ENCODE measurements around the gene TMEM125.

The TMEM125 gene

DNA sequence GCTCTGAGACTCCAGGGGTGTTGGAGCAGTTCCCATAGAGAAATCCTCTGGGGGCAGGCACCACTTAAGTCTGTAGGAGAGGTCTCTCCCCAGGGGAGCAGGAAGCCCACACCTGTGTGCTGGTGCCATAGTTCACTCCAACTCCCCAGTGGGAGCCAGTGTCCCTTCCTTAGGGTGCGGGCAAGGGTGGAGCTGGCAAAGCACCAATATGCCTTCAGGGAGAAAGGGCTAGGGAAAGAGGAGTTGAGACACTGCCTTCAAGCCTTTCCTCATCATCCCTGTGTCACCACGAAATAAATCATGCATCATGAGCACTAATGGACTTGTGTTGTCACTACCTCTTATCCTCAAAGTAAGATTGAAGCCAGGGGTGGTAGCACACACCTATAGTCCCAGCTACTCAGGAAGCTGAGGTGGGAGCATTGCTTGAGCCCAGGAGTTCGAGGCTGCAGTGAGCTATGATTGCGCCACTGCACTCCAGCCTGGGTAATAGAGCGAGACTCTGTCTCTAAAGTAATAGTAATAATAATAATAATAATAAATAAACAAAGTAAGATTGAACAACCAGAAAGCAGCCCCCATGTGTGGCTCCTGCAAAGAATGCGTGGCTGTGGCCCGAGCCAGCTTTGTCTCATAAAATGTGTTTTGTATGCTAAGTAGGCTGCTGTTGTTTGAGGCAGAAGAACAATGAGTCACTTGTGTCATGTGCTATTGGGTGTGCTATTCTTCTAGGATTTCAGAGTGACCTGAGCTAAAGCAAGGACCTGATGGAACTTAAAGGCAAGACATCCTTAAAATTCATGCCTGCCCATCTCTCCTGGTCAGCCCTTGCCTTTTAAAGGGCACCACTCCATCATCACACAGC, 24.3 kb downstream of the TMEM125 start:
- no peak for DNase-seq (ENCODE audit: low read depth)

DNA sequence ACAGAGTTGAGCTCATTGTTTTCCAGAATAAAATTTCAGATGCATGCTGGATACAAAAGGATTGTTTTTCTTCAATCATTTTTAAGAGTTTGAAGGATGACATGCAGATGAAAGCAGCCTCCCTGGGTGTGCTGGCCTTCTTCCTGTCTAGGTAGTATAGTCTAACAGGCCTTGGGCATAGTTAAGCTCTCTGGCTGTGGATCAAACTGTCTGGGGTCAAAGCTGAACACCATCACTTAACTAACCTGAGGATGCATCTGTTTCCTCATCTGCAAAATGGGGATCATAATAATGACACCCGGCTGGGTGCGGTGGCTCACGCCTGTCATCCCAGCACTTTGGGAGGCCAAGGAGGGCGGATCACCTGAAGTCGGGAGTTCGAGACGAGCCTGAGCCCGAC, 25.0 kb downstream of the TMEM125 start:
- no peak for DNase-seq (ENCODE audit: low read depth)

DNA sequence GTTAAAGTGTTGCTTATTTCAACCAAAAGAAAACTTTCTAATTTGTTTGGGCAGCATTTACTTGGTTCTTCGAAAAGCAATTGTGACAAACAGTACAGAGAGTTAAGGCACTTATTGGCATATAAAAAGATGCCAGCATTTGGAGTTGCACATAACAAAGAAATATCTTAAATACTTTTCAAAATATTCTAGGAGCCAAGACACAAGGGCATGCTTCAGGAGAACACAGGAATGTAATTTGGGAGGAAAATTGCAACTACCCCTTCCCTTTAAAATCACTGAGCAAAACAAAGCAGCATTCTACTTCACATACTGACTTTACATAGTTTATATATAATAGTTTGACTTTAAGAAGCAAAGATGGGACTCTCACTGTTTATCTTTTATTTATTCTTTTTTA, 26.4 kb downstream of the TMEM125 start:
- DNase-seq (ENCODE audit: low read depth) = no peak

DNA sequence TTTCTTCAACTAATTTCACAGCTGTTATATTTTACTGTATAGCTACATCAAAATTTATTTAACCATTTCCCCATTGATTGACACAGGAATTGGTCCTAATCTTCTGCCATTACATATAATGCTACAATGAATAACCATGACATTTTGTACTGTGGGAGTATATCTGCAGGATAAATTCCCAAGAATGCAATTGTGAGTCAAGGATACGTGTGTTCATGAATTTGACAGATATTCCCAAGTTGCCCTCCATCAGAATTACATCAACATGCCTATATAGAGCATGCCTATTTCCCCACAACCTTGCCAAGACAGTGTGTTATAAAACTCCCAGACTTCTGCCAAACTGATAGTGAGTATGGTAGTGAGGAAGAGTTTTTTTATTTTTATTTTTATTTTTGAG, 28.3 kb downstream of the TMEM125 start:
- no peak for DNase-seq (ENCODE audit: low read depth)

DNA sequence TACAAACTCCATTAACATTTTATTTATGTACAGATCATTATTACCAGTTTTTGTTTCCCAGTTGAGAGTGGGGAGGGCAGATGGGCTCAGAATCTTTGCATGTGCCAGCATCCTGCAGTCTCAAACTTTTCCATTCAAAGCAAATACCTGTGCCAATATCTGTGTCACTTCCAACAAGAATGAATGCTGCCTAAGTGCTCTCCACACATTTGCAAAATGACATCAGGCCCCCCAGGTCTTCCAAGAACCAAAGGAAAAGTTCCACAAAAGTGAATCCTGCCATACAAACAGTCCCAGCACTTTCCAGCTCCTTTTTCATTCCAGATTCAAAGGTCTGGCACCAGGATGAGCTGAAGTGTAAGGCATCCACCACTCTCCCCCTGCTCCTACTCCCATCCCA, 29.3 kb downstream of the TMEM125 start:
- DNase-seq (ENCODE audit: low read depth) = no peak

DNA sequence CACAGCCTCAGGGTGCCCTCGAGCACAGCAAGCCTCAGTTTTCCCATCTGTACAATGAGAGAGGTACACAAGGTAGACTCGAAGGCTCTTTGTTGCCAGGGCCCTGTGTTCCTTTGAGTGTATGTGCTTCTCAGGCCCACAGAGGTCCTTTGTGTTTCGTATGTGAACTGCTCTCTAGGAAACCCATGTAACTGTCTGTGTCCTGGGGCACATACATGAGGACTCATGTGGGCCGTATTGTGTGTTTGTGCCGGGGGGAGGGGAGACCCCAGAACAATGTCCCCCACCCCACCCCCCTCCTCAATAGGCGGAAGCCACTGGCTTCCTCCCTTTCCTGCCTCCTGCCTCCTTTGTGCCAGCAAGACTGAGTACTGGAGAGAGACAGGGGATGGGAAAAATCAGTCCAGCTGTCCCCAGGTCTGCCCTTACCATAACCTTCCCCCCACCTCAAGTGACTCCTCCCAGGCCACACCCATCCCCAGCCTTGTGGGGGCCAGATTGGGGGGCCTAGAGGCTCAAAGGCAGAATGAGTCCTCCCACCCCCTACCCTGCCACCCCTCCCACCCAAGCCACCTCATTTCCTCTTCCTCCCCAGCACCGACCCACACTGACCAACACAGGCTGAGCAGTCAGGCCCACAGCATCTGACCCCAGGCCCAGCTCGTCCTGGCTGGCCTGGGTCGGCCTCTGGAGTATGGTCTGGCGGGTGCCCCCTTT, 30.8 kb downstream of the TMEM125 start, which contains the start of gene TIE1:
Gene TIE1, plus strand, starts transcription at position 605 of the 717 bp plus-strand sequence. Its CDS starts 90 bp downstream, at position 695.
- no peak for DNase-seq (ENCODE audit: low read depth)

DNA sequence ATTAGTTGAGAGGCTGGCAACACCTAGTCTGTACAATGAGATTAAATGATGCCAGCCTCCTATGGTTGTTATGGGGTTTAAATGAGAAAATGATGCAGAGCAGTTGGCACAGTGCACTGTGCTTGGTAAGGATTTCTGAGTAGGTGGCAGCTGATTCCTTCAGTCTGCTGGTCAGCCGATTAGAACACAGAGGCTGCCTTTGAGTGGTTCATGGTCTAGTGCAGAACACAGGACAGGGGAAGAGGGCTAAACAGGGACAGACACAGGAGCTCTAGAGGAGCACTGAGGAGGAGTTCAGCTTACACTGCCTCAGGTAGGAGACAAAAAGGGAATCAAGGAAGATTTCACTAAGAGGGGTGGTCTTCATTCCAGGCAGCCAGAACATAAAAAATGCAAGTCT, 32.4 kb downstream of the TMEM125 start:
- DNase-seq (ENCODE audit: low read depth) = no peak

DNA sequence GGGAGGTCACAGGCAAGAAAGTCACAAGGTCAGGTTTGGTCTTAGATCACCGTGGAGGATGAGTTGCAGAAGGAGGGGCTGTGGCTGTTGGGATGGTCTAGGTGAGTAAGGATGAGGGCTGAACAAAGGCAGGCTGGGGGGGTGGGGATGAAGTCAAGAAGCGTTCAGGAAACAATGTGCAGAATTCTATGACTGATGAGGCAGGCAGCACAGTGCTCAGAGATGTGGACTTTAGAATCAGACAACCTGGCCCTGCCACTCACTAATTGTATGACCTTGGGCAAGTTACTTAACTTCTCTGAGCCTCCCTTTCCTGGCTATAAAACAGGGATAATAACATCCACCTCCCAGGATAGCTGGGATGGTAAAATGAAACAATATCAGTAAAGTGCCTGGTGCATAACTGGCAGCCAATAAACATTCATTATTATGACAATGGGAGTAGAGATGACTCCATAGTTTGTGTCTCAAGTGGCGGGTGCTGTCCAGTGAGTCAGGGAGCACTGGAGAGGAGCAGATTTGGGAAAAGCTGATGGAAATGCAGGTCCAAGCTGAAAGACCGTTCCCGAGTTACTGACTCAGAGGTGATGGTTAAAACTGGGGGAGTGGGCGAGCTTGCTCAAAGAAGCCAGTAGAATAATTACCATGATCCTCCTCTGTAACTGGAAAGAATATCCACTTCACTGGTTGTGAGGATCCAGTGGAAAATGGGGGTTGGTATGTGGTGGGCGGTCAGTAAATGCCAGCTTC, 33.1 kb downstream of the TMEM125 start:
- no peak for DNase-seq (ENCODE audit: low read depth)

DNA sequence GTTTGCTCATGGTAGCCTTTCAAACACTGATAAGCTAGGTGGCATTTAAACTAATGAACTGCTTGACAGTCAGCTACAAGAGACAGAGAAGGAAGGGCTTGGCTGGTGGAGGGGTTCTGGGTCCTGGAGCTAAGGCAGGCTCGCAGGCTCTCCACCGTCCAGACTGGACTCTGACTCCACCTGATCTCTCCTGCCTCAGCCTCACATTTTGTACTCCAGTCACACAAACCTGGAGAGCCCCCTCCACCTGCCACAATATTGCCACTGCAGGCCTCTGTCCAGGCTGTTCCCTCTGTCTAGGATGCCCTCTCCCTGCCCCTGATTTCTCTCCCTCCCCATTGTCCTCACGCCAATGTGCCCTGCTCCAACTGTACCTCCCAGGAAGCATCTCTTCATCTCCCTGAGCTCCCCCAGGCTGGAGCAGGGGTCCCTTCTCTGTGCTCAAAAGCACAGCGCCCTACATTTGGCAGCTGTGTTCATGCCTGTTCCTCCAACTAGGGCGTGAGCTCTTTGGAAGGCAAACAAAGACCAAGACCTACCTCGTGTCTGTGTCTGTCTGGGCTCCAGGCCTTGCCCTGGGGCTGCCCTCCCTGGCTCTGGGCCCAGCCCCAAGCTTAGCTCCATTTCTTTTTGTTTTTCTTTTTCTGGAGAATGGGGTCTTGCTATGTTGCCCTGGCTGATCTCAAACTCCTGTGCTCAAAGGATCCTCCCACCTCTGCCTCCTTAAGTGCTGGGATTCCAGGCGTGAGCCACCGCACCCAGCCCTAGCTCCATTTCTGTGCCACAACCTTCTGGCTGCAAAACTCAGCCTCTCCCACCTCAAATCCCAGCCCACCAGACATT, 33.9 kb downstream of the TMEM125 start:
- no peak for DNase-seq (ENCODE audit: low read depth)

DNA sequence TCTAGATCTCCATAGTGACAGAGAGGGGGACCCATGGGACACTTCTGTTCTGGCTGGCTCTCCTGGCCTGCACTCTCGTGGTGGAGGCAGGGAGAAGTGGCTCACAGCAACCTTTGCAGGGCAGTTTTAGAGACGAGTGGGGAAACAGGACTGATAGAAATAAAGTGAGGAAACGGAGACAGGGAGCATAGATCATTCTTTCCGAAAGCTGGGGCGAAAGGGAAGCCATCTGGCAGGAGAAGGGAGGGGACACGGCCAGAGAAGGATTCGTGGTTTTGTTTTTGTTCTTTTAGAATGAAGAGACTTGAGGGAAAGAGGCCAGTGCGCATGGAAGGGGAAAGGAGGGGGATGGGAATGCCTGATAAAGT, 34.5 kb downstream of the TMEM125 start:
- no peak for DNase-seq (ENCODE audit: low read depth)

DNA sequence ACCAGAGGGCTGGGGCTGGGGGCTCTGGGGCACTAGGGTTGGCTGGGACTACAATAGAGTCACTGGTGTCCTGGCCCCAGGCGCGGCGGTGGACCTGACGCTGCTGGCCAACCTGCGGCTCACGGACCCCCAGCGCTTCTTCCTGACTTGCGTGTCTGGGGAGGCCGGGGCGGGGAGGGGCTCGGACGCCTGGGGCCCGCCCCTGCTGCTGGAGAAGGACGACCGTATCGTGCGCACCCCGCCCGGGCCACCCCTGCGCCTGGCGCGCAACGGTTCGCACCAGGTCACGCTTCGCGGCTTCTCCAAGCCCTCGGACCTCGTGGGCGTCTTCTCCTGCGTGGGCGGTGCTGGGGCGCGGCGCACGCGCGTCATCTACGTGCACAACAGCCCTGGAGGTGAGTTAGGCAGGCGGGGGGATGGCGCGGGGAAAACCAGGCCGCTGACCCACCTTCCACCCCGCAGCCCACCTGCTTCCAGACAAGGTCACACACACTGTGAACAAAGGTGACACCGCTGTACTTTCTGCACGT, 35.1 kb downstream of the TMEM125 start:
- DNase-seq (ENCODE audit: low read depth) = no peak

DNA sequence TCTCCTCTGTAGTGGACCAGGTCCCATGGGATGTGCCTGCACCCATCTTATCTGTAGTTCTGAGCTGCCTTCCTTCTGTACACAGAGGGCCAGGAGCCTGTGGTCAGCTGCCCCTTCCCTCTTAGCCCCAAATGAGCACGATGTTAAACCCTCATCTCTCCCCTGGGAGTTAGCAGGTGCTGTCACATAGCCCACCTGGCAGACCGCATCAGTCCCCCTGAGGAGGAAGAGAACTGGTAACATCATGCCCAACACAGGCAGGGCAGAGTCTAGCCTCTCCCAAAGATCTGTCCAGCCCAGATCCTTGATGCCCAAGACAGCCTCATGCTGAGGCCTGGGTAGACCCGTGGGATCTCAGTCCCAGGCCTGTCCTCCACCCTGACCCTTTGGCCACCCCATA, 35.7 kb downstream of the TMEM125 start:
- DNase-seq (ENCODE audit: low read depth) = no peak

DNA sequence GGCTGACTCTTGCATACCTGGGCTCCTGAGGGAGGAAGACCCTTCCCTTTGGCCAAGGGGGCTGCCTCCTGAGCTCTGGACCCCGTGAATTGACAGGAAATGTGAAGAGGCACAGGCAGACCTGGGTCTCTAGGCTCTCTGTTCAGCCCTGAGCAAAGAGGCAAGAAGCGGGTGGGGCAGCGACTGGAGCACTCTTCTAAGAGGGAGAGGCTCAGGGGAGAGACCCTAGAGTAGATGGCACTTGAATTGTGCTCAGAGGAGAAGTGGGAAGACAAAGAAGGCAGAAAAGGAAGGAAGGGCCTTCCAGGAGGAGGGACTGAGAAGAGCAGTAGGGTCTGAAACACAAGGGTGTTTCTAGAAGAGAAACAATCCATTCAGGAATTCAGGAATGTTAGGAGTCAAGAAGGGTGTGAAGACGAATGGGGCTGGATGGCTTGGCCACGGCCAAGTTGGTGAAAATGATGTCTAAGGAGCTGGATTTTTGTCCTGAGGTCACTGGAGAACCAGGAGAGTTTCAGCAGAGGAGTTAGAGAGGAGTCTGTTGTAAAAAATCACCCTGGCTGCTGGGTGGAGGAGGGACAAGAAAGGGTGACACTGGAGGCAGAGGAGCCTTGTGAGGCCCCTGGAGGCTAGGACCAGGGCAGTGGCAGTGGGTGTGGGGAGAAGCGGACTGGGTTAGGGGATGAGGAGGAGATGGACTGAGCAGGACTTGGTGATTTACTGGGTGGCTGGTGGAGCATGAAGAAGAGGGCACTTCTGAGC, 36.3 kb downstream of the TMEM125 start:
- no peak for DNase-seq (ENCODE audit: low read depth)

DNA sequence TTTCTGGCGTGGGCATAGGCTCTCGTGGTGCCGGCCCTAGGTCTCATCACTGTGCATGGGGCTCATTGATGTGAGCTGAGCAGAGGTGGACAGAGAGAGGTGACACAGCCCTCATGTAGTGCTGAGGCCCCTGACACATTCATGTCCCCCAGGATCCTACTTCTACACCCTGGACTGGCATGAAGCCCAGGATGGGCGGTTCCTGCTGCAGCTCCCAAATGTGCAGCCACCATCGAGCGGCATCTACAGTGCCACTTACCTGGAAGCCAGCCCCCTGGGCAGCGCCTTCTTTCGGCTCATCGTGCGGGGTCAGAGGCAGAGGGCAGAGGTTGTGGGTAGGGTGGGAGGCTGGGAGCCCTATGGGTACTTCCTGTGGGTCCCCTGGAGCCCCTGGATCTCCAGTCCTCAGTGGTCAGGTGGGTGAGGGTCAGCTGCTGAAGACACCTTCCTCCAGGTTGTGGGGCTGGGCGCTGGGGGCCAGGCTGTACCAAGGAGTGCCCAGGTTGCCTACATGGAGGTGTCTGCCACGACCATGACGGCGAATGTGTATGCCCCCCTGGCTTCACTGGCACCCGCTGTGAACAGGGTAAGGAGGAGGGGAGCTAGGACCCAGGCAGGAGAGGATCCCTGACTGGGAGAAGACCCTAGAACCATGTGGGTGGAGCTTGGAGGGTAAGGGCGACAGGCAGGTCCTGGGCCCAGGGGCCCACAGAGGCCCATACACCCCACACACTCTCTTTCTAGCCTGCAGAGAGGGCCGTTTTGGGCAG, 37.1 kb downstream of the TMEM125 start:
- no peak for DNase-seq (ENCODE audit: low read depth)

DNA sequence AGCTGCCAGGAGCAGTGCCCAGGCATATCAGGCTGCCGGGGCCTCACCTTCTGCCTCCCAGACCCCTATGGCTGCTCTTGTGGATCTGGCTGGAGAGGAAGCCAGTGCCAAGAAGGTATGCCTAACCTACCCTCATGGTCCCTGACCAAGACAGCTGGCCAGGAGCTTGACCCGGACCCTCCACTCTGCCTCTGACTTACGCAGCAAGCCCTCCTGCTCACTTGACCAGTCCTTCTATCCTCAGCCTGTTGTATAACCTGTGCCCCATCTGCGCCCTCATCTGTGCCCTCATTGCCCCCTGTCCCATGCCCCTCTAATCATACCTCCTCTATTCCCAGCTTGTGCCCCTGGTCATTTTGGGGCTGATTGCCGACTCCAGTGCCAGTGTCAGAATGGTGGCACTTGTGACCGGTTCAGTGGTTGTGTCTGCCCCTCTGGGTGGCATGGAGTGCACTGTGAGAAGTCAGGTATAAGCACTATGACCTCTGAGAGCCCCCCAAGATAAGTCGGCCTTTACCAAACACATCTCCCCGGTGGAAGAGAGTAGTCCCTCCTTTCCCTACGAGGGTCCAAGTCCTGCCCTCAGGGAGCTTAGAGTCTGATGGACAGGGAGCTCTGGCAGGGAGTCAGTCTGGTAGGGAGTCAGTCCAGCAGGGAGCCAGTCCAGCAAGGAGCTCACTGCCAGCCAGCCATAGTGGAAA, 37.8 kb downstream of the TMEM125 start:
- DNase-seq (ENCODE audit: low read depth) = no peak

DNA sequence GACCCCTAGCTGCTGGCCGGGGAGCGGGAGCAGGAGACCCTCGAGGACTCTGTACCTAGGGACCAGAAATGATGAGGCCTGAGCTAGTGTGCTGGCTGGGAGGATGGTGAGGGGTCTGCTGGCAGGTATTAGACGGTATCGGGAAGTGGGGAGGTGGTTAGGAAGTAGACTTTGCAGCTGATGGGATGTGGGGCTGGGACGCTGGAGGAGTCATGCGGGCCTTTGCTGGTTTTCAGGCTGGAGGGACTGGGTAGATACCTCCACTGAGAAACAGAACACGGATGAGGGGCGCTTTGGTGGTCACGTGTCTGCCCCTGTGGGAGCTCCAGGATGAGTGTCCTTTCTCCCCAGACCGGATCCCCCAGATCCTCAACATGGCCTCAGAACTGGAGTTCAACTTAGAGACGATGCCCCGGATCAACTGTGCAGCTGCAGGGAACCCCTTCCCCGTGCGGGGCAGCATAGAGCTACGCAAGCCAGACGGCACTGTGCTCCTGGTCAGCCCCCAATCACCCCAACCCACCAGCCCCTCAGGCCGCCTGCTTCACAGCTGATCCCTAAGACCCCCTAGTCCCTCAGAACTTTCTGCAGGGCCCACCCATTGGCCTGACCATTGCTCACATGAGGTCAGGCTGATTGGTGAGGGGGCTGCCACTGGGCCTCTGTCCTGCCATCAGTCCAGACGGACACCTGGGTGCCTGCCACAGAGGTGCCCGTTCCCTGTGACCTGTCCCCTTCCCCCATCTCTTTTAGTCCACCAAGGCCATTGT, 39.0 kb downstream of the TMEM125 start:
- no peak for DNase-seq (ENCODE audit: low read depth)

DNA sequence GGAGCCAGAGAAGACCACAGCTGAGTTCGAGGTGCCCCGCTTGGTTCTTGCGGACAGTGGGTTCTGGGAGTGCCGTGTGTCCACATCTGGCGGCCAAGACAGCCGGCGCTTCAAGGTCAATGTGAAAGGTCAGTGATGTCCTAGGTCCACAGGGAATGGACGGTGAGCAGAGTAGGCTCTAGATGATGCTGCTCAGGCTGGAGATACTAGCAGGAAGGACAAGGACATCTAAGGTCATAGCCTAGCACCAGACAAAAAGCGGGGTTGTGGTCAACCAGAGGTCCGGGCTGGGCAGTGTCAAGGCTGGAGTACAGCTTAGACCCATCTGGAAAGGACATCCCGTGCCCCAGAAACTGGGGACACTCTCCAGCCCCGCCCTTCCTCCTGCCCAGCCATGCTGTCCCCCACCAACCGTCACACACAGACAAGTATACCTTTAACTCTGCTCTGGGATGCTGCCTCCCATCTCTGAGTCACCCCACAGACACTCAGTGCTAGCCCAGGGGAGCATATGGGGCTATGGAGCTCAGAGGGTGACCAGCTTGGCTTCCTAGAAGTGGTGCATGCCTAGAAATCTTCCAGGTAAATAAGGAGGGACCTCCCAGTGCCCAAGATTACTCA, 39.7 kb downstream of the TMEM125 start:
- DNase-seq (ENCODE audit: low read depth) = no peak

DNA sequence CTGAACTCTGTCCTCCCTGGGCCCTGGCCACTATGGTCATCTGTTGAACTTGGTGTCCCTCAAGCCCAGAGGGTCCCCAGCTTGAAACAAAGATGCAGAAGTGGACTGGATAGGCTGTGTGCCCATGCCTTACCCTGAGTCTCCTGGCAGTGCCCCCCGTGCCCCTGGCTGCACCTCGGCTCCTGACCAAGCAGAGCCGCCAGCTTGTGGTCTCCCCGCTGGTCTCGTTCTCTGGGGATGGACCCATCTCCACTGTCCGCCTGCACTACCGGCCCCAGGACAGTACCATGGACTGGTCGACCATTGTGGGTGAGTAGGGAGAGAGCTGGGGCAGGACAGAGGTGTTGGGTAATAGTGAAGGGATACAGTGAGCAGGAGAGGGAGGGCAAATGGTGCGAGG, 41.7 kb downstream of the TMEM125 start:
- DNase-seq (ENCODE audit: low read depth) = no peak
